Uterus (tissue), 2 donors: ENCODE results near the gene C2orf81.

Experiments
- POLR2A ChIP-seq, 2 donors: fragments of 450-650 bp; IDR thresholded peaks; one replicate each; pipeline ENCODE4 v1.6.1; 2016; ENCODE audit warnings: antibody characterized with exemption in 2 of 2, mild to moderate bottlenecking in 1 of 2, moderate library complexity in 1 of 2
- TF ChIP-seq, protein P1 (sequence below), 4 experiments: fragments of 200-600 bp in 2 of 4; fragments of 450-650 bp in 2 of 4; sonication (generic) in 2 of 4; IDR thresholded peaks; one replicate each; pipeline ENCODE4 v1.5.1; 2016 to 2019; ENCODE audit warnings: antibody characterized with exemption in 4 of 4, mild to moderate bottlenecking in 2 of 4, moderate library complexity in 1 of 4

DNA sequence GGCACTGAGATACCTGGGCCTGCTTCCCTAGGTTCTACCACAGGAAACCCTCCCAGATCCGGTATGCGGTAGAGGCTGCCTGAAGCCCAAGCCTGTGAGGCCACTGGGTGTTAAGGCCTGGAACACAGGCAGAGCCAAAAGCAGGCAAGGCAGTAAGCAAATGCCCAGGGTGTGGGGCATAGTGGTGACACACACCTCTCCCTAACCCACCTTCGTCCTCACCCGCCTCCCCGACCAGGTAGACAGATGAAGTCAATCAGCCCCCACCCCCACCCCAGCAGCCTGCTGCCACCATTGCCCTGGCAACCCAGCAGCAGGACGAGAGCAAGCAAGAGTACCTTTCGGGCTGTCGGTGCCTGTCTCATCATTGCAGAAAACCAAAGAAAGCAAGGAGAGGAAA is 47.4 kb downstream of the C2orf81 start:
- TF ChIP-seq, protein P1, sequence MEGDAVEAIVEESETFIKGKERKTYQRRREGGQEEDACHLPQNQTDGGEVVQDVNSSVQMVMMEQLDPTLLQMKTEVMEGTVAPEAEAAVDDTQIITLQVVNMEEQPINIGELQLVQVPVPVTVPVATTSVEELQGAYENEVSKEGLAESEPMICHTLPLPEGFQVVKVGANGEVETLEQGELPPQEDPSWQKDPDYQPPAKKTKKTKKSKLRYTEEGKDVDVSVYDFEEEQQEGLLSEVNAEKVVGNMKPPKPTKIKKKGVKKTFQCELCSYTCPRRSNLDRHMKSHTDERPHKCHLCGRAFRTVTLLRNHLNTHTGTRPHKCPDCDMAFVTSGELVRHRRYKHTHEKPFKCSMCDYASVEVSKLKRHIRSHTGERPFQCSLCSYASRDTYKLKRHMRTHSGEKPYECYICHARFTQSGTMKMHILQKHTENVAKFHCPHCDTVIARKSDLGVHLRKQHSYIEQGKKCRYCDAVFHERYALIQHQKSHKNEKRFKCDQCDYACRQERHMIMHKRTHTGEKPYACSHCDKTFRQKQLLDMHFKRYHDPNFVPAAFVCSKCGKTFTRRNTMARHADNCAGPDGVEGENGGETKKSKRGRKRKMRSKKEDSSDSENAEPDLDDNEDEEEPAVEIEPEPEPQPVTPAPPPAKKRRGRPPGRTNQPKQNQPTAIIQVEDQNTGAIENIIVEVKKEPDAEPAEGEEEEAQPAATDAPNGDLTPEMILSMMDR (IDR thresholded peaks at IDR 0.05): no peak
- TF ChIP-seq POLR2A (IDR thresholded peaks at IDR 0.05): no peak
